A172 (cell line): Measurements from ENCODE around the gene POU2AF1. TPM values are rescaled to one million over a fixed set of nuclear protein-coding genes. Genes with fewer than 3 reads are reported as not detected.

Source experiments
- DNase-seq: peaks from one replicate; pipeline ENCODE4 v3.0.0-alpha.2; 2015; ENCODE audit warnings: low spot score
- total RNA-seq: library from RNA; depleted of rRNA; stranded (reverse); fragments of >200 nt; shearing (Covaris generic); gene quantifications from 2 replicates; pipeline ENCODE4 v1.2.3, GENCODE V29; 2014

The POU2AF1 gene
- total RNA-seq, 1 experiment from 2014 or later = not detected

- no peak for DNase-seq
Measured at GRCh38 chr11:111361052-111361801, 17.8 kb downstream of the POU2AF1 start.

GRCh38 chr11:111360150-111361043 lies 18.7 kb downstream of the POU2AF1 start:
- DNase-seq = no peak

- no peak for DNase-seq
Measured at GRCh38 chr11:111359223-111360149, 19.6 kb downstream of the POU2AF1 start.

- no peak for DNase-seq
Measured at GRCh38 chr11:111358038-111359001, 20.8 kb downstream of the POU2AF1 start.

- DNase-seq = no peak
Measured at GRCh38 chr11:111357150-111358037, 21.7 kb downstream of the POU2AF1 start.

GRCh38 chr11:111356660-111357048 lies 22.4 kb downstream of the POU2AF1 start:
- DNase-seq = no peak

- DNase-seq = no peak
Measured at GRCh38 chr11:111355956-111356659, 23.0 kb downstream of the POU2AF1 start.

- no peak for DNase-seq
Measured at GRCh38 chr11:111355101-111355500, 24.0 kb downstream of the POU2AF1 start.

GRCh38 chr11:111354601-111354891 lies 24.5 kb downstream of the POU2AF1 start:
- no peak for DNase-seq

GRCh38 chr11:111353776-111354600 lies 25.1 kb downstream of the POU2AF1 start:
- no peak for DNase-seq

- no peak for DNase-seq
Measured at GRCh38 chr11:111352935-111353710, 26.0 kb downstream of the POU2AF1 start.

GRCh38 chr11:111352231-111352746 lies 26.8 kb downstream of the POU2AF1 start:
- no peak for DNase-seq

- no peak for DNase-seq
Measured at GRCh38 chr11:111351374-111352055, 27.6 kb downstream of the POU2AF1 start.

- DNase-seq = no peak
Measured at GRCh38 chr11:111350811-111351210, 28.3 kb downstream of the POU2AF1 start.

GRCh38 chr11:111349191-111349695 lies 29.8 kb downstream of the POU2AF1 start:
- no peak for DNase-seq

GRCh38 chr11:111348147-111348546 lies 30.9 kb downstream of the POU2AF1 start:
- no peak for DNase-seq
